NCI-H1092 (cell line): ENCODE results near the gene TM6SF1.
"Not testable (repeated sequence)": the region's sequence is repeated elsewhere in the genome, so short reads cannot be mapped to it uniquely, and the experiment has no call there.

Experiments
- DNase-seq: peaks from one replicate; lab custom pipeline; 2025; lab: John Stamatoyannopoulos, UW

The TM6SF1 gene

DNA sequence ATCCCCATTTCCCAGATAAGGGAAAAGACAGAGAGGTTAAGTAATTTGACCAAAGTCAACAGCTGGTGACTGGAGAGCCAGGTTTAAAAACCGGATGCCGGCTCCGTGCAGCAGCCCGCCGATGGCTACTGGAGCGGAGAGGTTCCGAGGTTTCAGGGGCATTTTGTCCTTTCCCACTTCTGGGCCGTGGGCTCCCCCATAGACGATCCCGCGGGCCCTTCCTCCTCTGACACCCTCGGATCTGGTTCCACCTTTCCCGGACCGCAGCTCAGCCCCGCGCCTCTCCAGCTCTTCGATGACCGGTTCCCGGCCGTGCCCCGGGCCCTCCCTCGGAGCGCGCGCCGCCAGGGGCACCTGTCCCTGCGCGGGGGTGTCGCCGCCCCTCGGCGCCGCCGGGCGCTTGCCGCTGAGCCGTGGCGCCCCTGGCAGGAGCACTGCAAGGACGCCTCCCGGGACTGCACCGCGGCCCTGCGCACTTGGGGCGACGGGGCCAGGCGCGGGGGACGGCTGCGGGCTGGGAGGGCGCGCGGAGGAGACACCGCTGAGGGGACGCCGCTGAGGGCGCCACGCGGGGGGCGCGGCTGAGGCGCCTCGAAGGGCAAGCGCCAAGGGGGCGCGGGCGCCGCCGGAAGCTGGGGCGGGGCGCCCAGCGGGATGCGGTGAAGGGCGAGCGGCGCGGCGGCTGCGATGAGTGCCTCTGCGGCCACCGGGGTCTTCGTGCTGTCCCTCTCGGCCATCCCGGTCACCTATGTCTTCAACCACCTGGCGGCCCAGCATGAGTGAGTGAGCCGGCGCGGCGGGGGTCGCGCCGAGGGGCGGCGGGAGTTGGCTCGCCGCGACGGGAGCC, at the start of gene TM6SF1:
TM6SF1 (plus strand) TSS at position 652 of the 847 bp plus-strand sequence; CDS start at position 688, 36 bp downstream.
- no peak for DNase-seq

GRCh38 chr15:83057696-83058376, 49.6 kb upstream of the TM6SF1 start:
- DNase-seq, result no peak

- DNase-seq, result no peak
These were observed 45.8 kb upstream of the TM6SF1 start for GRCh38 chr15:83061680-83062079.

- no peak for DNase-seq
These were observed 44.7 kb upstream of the TM6SF1 start for GRCh38 chr15:83062768-83063180.

GRCh38 chr15:83063551-83063950, 43.9 kb upstream of the TM6SF1 start:
- no peak for DNase-seq

GRCh38 chr15:83064859-83065258, 42.6 kb upstream of the TM6SF1 start:
- DNase-seq, result no peak

GRCh38 chr15:83065431-83065830, 42.0 kb upstream of the TM6SF1 start:
- no peak for DNase-seq

- no peak for DNase-seq
These were observed 41.3 kb upstream of the TM6SF1 start for GRCh38 chr15:83066034-83066733.

- DNase-seq, result peak; percentile 70
These were observed 40.5 kb upstream of the TM6SF1 start, which contains the start of gene BTBD1 for GRCh38 chr15:83066734-83067637. Gene BTBD1, minus strand, starts transcription at chr15:83067252. Its CDS starts 101 bp downstream, at chr15:83067151.

DNA sequence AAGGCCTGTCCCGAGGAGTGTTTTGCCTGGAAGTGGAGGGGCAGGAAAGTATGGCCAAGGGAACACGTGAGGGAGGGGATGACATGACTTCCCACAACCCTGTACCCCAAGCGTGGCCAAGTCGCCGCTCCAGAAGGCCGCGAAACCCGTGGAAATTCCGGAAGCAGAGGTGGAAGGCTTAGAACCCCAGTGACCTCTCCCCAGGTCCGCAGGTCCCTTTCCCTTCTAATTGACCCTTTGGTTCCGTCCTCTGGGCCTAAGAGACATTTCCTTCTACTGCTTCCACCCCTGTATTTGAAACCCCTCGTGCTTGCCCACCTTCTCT, 39.8 kb upstream of the TM6SF1 start:
- DNase-seq, result no peak

DNA sequence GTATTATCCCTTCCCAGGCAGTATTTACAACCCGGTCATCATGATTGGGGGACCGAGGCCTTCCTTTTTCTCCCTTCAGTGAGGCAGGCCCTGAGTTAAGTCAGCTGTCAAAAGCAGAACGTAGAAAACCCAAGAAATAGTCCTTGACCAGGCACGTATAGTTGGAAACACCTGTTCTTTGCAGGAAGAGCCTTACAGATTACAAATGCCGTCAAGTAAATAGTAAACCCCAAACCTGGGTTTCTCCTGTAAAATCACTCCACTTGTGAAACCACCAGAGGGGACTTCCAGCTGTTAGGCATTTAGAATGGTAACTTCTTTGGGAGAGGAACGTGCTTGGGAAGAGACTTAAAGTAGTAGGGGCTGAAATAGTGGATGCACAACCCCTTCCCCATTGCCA, 39.4 kb upstream of the TM6SF1 start:
- DNase-seq, result no peak

DNA sequence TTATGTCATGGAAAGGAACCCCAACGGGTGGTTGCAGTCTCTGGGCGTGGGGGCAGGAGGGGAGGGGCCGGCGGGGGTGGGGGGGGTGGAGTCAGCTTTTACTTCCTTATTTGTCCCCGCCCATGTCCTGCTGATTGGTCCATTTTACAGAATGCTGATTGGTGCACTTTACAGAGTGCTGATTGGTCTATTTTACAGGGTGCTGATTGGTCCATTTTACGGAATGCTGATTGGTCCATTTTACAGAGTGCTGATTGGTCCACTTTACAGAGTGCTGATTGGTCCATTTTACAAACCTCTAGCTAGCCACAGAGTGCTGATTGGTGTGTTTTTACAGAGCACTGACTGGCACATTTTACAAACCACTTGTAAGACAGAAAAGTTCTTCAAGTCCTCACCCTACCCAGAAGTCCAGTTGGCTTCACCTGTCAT, 38.2 kb upstream of the TM6SF1 start:
- not testable (repeated sequence) for DNase-seq

DNA sequence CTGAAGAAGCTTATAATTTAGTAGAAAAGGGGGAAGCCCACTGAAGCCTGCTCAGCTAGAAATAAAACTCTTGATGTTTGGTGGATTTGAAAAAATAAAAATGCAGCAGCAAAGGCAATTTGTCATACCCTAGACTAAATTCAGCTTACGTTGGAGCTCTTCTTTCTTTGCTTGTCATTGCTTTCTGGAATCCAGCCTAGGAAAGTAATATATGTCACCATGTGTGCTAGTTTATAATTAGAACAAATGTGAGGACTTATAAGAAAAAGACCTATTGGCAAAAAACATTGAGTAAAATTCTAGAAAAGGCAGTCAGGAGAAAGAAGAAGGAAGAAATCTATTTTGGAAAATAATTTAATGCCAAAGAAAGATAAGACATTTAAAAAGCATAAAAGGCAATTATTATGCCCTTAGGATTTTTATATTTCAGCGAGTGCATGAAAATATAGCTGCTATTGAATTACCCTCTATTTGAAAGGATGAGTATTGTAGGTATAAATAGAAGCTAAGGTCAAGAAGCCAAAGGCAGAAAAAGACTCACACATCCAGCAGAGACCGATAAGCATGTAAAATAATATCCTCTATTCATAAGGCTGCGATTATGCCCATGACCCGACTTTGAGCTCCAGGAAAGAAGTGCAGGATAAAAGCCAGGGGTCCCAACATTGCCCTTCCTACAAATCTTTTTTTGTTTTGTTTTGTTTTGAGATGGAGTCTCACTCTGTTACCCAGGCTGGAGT, 29.8 kb upstream of the TM6SF1 start:
- no peak for DNase-seq

GRCh38 chr15:83078712-83079111, 28.7 kb upstream of the TM6SF1 start:
- no peak for DNase-seq

- no peak for DNase-seq
These were observed 26.0 kb upstream of the TM6SF1 start for GRCh38 chr15:83081256-83082014.

DNA sequence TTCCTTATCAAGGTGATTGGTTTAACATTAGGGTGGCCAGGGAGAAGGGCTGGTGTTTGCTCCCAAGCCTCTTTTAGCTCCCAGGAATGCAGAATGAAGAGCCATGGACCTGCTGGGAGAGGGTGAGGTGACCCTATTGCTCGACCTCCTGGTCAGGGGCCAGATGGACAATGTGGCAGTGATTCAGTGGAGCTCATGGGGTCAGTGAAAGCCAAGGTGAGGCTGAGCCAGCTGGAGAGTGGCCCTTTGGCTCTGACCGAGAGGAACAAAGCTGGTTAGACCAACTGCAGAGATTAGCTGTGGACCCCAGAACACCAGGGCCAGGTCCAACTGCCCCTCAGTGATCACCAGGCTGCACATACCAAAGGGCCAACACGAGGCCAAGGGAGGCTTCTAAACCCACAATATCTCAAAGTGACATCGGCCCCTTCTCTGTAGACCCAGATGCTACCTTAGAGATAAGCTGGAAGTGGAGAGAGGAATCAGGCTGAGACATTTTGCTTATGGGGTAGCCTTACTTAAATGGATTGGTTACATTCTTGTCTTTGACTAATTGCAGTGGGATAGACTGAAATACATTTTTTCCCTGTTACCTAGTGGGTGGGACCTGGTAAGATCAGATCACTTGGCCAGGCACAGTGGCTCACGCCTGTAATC, 24.6 kb upstream of the TM6SF1 start:
- DNase-seq, result no peak

DNA sequence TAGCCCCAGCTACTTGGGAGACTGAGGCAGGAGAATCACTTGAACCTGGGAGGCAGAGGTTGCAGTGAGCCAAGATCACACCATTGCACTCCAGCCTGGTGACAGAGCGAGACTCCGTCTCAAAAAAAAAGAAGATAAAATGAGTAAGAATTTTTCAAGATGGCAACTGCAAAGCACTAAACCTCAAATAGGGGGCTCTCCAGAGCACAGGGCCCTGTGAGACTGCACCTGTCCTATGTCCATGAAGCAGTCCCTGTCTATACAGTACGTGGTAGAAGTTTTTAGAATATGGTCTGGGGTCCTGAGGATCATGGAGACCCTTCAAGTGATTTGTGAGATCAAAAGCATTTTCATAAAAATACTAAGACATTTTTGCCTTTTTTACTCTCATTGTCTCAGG, 22.0 kb upstream of the TM6SF1 start:
- not testable (repeated sequence) for DNase-seq

DNA sequence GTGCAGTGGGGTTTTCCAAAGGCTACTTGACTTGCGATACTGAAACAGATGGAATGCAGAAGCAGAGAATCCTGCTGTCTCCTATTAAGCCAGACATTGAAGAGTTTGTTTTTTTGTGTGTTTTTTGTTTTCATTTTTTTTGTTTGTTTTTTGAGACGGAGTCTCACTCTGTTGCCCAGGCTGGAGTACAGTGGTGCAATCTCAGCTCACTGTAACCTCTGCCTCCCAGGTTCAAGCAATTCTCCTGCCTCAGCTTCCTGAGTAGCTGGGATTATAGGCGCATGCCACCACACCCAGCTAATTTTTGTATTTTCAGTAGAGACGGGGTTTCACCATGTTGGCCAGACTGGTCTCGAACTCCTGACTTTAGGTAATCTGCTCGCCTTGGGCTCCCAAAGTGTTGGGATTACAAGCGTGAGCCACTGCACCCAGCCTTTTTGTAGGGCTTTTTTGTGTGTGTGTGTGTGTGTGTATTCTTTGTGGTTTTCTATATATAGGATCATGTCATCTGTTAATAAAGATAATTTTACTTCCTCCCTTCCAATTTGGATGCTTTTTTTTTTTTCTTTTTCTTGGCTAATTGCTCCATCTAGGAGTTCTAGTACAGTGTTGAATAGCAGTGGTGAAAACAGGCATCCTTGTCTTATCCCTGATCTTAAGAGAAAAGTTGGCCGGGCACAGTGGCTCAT, 21.4 kb upstream of the TM6SF1 start:
- not testable (repeated sequence) for DNase-seq

GRCh38 chr15:83087576-83087975, 19.9 kb upstream of the TM6SF1 start:
- DNase-seq, result no peak
